T-helper 22 cell (primary cell): ENCODE measurements around the gene ZNF770.
"Not testable (repeated sequence)": the region's sequence is repeated elsewhere in the genome, so short reads cannot be mapped to it uniquely, and the experiment has no call there.

Experiments
- DNase-seq: peaks from one replicate; pipeline ENCODE4 v3.0.0-alpha.2; 2020; ENCODE audit warnings: low read depth

The ZNF770 gene

GRCh38 chr15:34973512-34973911 lies 14.6 kb downstream of the ZNF770 start:
- DNase-seq: no peak

- not testable (repeated sequence) for DNase-seq
These were observed 17.9 kb downstream of the ZNF770 start for GRCh38 chr15:34970098-34970643.

- peak; percentile 89 for DNase-seq
These were observed 18.6 kb downstream of the ZNF770 start, which contains the start of gene AQR for GRCh38 chr15:34969340-34970097. Gene AQR, minus strand, starts transcription at chr15:34969742. Its CDS starts 129 bp downstream, at chr15:34969613.

GRCh38 chr15:34964277-34964676 lies 23.8 kb downstream of the ZNF770 start:
- no peak for DNase-seq

- DNase-seq: no peak
These were observed 34.2 kb downstream of the ZNF770 start for GRCh38 chr15:34953851-34954250.

GRCh38 chr15:34952481-34952880 lies 35.6 kb downstream of the ZNF770 start:
- DNase-seq: no peak

- DNase-seq: no peak
These were observed 36.1 kb downstream of the ZNF770 start for GRCh38 chr15:34951993-34952392.

- DNase-seq: no peak
These were observed 43.2 kb downstream of the ZNF770 start for GRCh38 chr15:34944936-34945335.

- no peak for DNase-seq
These were observed 44.4 kb downstream of the ZNF770 start for GRCh38 chr15:34943711-34944110.

- not testable (repeated sequence) for DNase-seq
These were observed 44.8 kb downstream of the ZNF770 start for GRCh38 chr15:34943264-34943663.

- DNase-seq: no peak
These were observed 45.7 kb downstream of the ZNF770 start for GRCh38 chr15:34942363-34942762.

- DNase-seq: no peak
These were observed 46.3 kb downstream of the ZNF770 start for GRCh38 chr15:34941831-34942230.

GRCh38 chr15:34941185-34941698 lies 46.8 kb downstream of the ZNF770 start:
- no peak for DNase-seq

GRCh38 chr15:34933432-34933975 lies 54.6 kb downstream of the ZNF770 start:
- DNase-seq: no peak

GRCh38 chr15:34928349-34928748 lies 59.7 kb downstream of the ZNF770 start:
- DNase-seq: not testable (repeated sequence)
